NB4 (cell line): Measurements from ENCODE around the gene NTM.

Experiments used
- DNase-seq: peaks from one replicate; pipeline ENCODE4 v3.0.0; 2010; ENCODE audit warnings: low read depth
- H3K4me3 ChIP-seq: one replicate; pipeline ENCODE4 v1.5.1; 2011; ENCODE audit warnings: mild to moderate bottlenecking, low read depth, low read length, moderate library complexity
- CTCF ChIP-seq: IDR thresholded peaks from one replicate; pipeline ENCODE4 v1.5.1; 2012; ENCODE audit warnings: low read depth, low read length
- MYC ChIP-seq: IDR thresholded peaks from 2 replicates; pipeline ENCODE4 v1.6.1; 2011; ENCODE audit warnings: low read depth, low read length
- POLR2A ChIP-seq: IDR thresholded peaks from 2 replicates; pipeline ENCODE4 v1.6.1; 2011; ENCODE audit warnings: mild to moderate bottlenecking; ENCODE audit not compliant: insufficient read length; ENCODE audit errors: extremely low read depth
- TF ChIP-seq, protein P1 (sequence below): IDR thresholded peaks from 2 replicates; pipeline ENCODE4 v1.6.1; 2011; ENCODE audit warnings: low read depth, low read length

The NTM gene

DNA sequence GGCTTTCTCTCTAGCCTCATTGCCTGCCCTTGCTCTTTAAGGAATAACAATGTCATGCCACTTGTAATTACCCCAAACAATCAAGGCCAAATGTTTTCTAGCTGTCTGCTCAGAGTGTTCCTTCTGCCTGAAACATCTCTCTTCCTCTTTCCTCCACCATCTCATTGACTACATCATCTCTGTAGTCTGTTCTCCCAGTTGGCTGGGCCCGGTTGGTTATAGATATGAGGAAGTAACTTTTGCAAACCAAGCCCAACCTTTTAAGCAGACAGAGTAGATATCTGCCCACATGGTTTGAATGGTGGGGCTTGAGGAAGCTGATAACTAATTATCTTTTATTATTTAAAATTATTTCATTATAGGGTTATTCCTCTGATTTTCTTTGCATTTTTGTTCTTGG lies 104.5 kb downstream of the NTM start:
- no peak overlapping the region for H3K4me3 ChIP-seq
- peak; percentile 46 for DNase-seq
- no peak for TF ChIP-seq POLR2A
- TF ChIP-seq, protein P1, sequence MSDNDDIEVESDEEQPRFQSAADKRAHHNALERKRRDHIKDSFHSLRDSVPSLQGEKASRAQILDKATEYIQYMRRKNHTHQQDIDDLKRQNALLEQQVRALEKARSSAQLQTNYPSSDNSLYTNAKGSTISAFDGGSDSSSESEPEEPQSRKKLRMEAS = no peak
- TF ChIP-seq CTCF = no peak
- TF ChIP-seq MYC = no peak

GRCh38 chr11:131476266-131476665 lies 105.9 kb downstream of the NTM start:
- DNase-seq = no peak
- H3K4me3 ChIP-seq = no peak overlapping the region
- TF ChIP-seq POLR2A (no peak), CTCF (no peak), MYC (no peak)
- TF ChIP-seq, protein P1 = no peak

GRCh38 chr11:131478341-131478740 lies 107.9 kb downstream of the NTM start:
- TF ChIP-seq CTCF (no peak), POLR2A (no peak), MYC (no peak)
- TF ChIP-seq, protein P1 = no peak
- H3K4me3 ChIP-seq = no peak overlapping the region
- DNase-seq = no peak

GRCh38 chr11:131481303-131481702 lies 110.9 kb downstream of the NTM start:
- no peak overlapping the region for H3K4me3 ChIP-seq
- DNase-seq = peak; percentile 6
- TF ChIP-seq, protein P1 = no peak
- no peak for TF ChIP-seq POLR2A
- TF ChIP-seq CTCF = no peak
- TF ChIP-seq MYC = no peak

GRCh38 chr11:131481971-131482370 lies 111.6 kb downstream of the NTM start:
- TF ChIP-seq CTCF (no peak), MYC (no peak), POLR2A (no peak)
- TF ChIP-seq, protein P1 = no peak
- DNase-seq = no peak
- no peak overlapping the region for H3K4me3 ChIP-seq

DNA sequence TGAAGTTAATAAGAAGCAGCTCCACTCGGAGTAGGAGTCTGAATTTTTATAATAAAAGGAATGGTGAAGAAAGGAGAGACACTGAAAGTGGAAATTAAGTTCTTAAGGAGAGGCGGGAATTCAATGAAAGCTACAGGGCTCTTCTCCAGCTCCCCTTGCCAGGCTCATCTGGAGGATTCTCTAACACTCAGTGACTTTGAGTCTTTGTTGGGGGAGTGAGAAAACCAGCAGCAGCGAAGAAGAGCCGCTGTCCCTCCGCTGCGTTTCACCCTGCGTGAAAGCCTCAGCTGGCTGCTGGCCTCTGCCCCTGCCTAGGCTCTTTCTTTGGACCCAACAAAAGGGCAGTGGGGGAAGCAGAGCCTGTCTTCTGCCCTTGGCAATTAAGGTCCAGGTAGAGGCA lies 113.0 kb downstream of the NTM start:
- DNase-seq = no peak
- H3K4me3 ChIP-seq = no peak overlapping the region
- TF ChIP-seq POLR2A (no peak), CTCF (no peak), MYC (no peak)
- TF ChIP-seq, protein P1 = no peak
